Measurements from ENCODE around the gene KCTD20. TPM values are rescaled to one million over a fixed set of nuclear protein-coding genes. Genes with fewer than 3 reads are reported as not detected.
"Not testable (repeated sequence)": the region's sequence is repeated elsewhere in the genome, so short reads cannot be mapped to it uniquely, and the experiment has no call there.

Gene KCTD20
- polyA plus RNA-seq (2013, experiment 1 of 2): 22.3 TPM
- polyA plus RNA-seq (2013, experiment 2 of 2): 30.4 TPM

GRCh38 chr6:36442671-36443470 lies at the start of gene KCTD20, which contains the start of gene PXT1:
TSS of gene KCTD20 (plus strand) at chr6:36443000. CDS start at chr6:36470098, 27,098 bp downstream.
TSS of gene PXT1 (minus strand) at chr6:36442854. CDS start at chr6:36426082, 16,772 bp downstream.
- Histone ChIP-seq H3K9ac (ENCODE audit: low read depth, low read length) (peak within 1 kb of the TSS; percentile 88), H3K27me3 (ENCODE audit: insufficient read depth, low read length) (no peaks in the 10 kb centered on the region), H3K4me1 (ENCODE audit: insufficient read depth, low read length) (peaks cover 20% of the 10 kb centered on the region), H3K27ac (ENCODE audit: low read depth, low read length) (peak within 1 kb of the TSS; percentile 67), H3K36me3 (ENCODE audit: insufficient read depth, low read length) (no peaks in the 10 kb centered on the region), H3K4me3 (ENCODE audit: low read length) (peak within 1 kb of the TSS; percentile 92), H3K9me3 (ENCODE audit: insufficient read depth, low read depth, low read length) (no peaks in the 10 kb centered on the region)
- 2% methylated on average over 91 of the region's 91 CpGs for WGBS

- WGBS: 80% methylated on average over 1 of the region's 1 CpG
- H3K4me3 ChIP-seq (ENCODE audit: low read length): no peak overlapping the region
Observed at GRCh38 chr6:36399970-36400369, 42.8 kb upstream of the KCTD20 start.

GRCh38 chr6:36402481-36402880 lies 40.3 kb upstream of the KCTD20 start:
- Histone ChIP-seq H3K9ac (ENCODE audit: low read depth, low read length) (no peak overlapping the region), H3K27me3 (ENCODE audit: insufficient read depth, low read length) (peaks cover 2% of the 10 kb centered on the region; the same call in 1 of the 2 replicates), H3K4me1 (ENCODE audit: insufficient read depth, low read length) (no peaks in the 10 kb centered on the region), H3K4me3 (ENCODE audit: low read length) (no peak overlapping the region), H3K36me3 (ENCODE audit: insufficient read depth, low read length) (no peaks in the 10 kb centered on the region), H3K27ac (ENCODE audit: low read depth, low read length) (no peak overlapping the region), H3K9me3 (ENCODE audit: insufficient read depth, low read depth, low read length) (no peaks in the 10 kb centered on the region)
- WGBS: 81% methylated on average over 3 of the region's 3 CpGs

More at GRCh38 chr6:36399970-36400369, 42.8 kb upstream of the KCTD20 start:
- Histone ChIP-seq H3K27me3 (ENCODE audit: insufficient read depth, low read length) (no peaks in the 10 kb centered on the region), H3K36me3 (ENCODE audit: insufficient read depth, low read length) (no peaks in the 10 kb centered on the region), H3K9me3 (ENCODE audit: insufficient read depth, low read depth, low read length) (no peaks in the 10 kb centered on the region), H3K9ac (ENCODE audit: low read depth, low read length) (no peak overlapping the region), H3K4me1 (ENCODE audit: insufficient read depth, low read length) (no peaks in the 10 kb centered on the region), H3K27ac (ENCODE audit: low read depth, low read length) (no peak overlapping the region)

GRCh38 chr6:36404164-36404563 lies 38.6 kb upstream of the KCTD20 start:
- no peak overlapping the region for H3K9ac ChIP-seq (ENCODE audit: low read depth, low read length)
- H3K4me3 ChIP-seq (ENCODE audit: low read length): no peak overlapping the region
- no peaks in the 10 kb centered on the region for H3K36me3 ChIP-seq (ENCODE audit: insufficient read depth, low read length)
- H3K4me1 ChIP-seq (ENCODE audit: insufficient read depth, low read length): no peaks in the 10 kb centered on the region
- H3K9me3 ChIP-seq (ENCODE audit: insufficient read depth, low read depth, low read length): no peaks in the 10 kb centered on the region
- no peak overlapping the region for H3K27ac ChIP-seq (ENCODE audit: low read depth, low read length)
- peaks cover 2% of the 10 kb centered on the region; the same call in 1 of the 2 replicates for H3K27me3 ChIP-seq (ENCODE audit: insufficient read depth, low read length)
- 98% methylated on average over 4 of the region's 4 CpGs for WGBS

- not testable (repeated sequence) for H3K36me3 ChIP-seq (ENCODE audit: insufficient read depth, low read length); H3K9me3 ChIP-seq (ENCODE audit: insufficient read depth, low read depth, low read length); H3K4me3 ChIP-seq (ENCODE audit: low read length); H3K4me1 ChIP-seq (ENCODE audit: insufficient read depth, low read length); H3K27me3 ChIP-seq (ENCODE audit: insufficient read depth, low read length); H3K9ac ChIP-seq (ENCODE audit: low read depth, low read length); H3K27ac ChIP-seq (ENCODE audit: low read depth, low read length)
- WGBS: 88% methylated on average over 5 of the region's 5 CpGs
Observed at GRCh38 chr6:36409718-36410117, 33.1 kb upstream of the KCTD20 start.

GRCh38 chr6:36413489-36414480 lies 29.0 kb upstream of the KCTD20 start:
- H3K27ac ChIP-seq (ENCODE audit: low read depth, low read length): no peak overlapping the region
- no peak overlapping the region for H3K9ac ChIP-seq (ENCODE audit: low read depth, low read length)
- no peaks in the 10 kb centered on the region for H3K4me1 ChIP-seq (ENCODE audit: insufficient read depth, low read length)
- H3K36me3 ChIP-seq (ENCODE audit: insufficient read depth, low read length): no peaks in the 10 kb centered on the region
- H3K9me3 ChIP-seq (ENCODE audit: insufficient read depth, low read depth, low read length): no peaks in the 10 kb centered on the region
- WGBS: 96% methylated on average over 3 of the region's 4 CpGs
- no peak overlapping the region for H3K4me3 ChIP-seq (ENCODE audit: low read length)
- H3K27me3 ChIP-seq (ENCODE audit: insufficient read depth, low read length): no peaks in the 10 kb centered on the region

- Histone ChIP-seq H3K9me3 (ENCODE audit: insufficient read depth, low read depth, low read length) (no peaks in the 10 kb centered on the region), H3K9ac (ENCODE audit: low read depth, low read length) (no peak overlapping the region), H3K36me3 (ENCODE audit: insufficient read depth, low read length) (no peaks in the 10 kb centered on the region), H3K4me1 (ENCODE audit: insufficient read depth, low read length) (no peaks in the 10 kb centered on the region), H3K4me3 (ENCODE audit: low read length) (no peak overlapping the region), H3K27ac (ENCODE audit: low read depth, low read length) (no peak overlapping the region), H3K27me3 (ENCODE audit: insufficient read depth, low read length) (no peaks in the 10 kb centered on the region)
- WGBS: 55% methylated on average over 1 of the region's 1 CpG
Observed at GRCh38 chr6:36414481-36414880, 28.3 kb upstream of the KCTD20 start.

- Histone ChIP-seq H3K9me3 (ENCODE audit: insufficient read depth, low read depth, low read length) (no peaks in the 10 kb centered on the region), H3K4me3 (ENCODE audit: low read length) (no peak overlapping the region), H3K27ac (ENCODE audit: low read depth, low read length) (no peak overlapping the region), H3K36me3 (ENCODE audit: insufficient read depth, low read length) (no peaks in the 10 kb centered on the region), H3K27me3 (ENCODE audit: insufficient read depth, low read length) (no peaks in the 10 kb centered on the region), H3K9ac (ENCODE audit: low read depth, low read length) (no peak overlapping the region), H3K4me1 (ENCODE audit: insufficient read depth, low read length) (peaks cover 5% of the 10 kb centered on the region; the same call in 1 of the 2 replicates)
- WGBS: 39% methylated on average over 3 of the region's 3 CpGs
Observed at GRCh38 chr6:36418558-36418957, 24.2 kb upstream of the KCTD20 start.

- no peak overlapping the region for H3K27ac ChIP-seq (ENCODE audit: low read depth, low read length)
- H3K36me3 ChIP-seq (ENCODE audit: insufficient read depth, low read length): no peaks in the 10 kb centered on the region
- peaks cover 5% of the 10 kb centered on the region; the same call in 1 of the 2 replicates for H3K4me1 ChIP-seq (ENCODE audit: insufficient read depth, low read length)
- no peak overlapping the region for H3K9ac ChIP-seq (ENCODE audit: low read depth, low read length)
- no peak overlapping the region for H3K4me3 ChIP-seq (ENCODE audit: low read length)
- WGBS: 100% methylated on average over 1 of the region's 1 CpG
- no peaks in the 10 kb centered on the region for H3K9me3 ChIP-seq (ENCODE audit: insufficient read depth, low read depth, low read length)
- no peaks in the 10 kb centered on the region for H3K27me3 ChIP-seq (ENCODE audit: insufficient read depth, low read length)
Observed at GRCh38 chr6:36419310-36419709, 23.5 kb upstream of the KCTD20 start.

- H3K27me3 ChIP-seq (ENCODE audit: insufficient read depth, low read length): no peaks in the 10 kb centered on the region
- peak overlapping the region; percentile 46 for H3K9ac ChIP-seq (ENCODE audit: low read depth, low read length)
- peak overlapping the region; percentile 39; the same call in 1 of the 2 replicates for H3K27ac ChIP-seq (ENCODE audit: low read depth, low read length)
- WGBS: 75% methylated on average over 3 of the region's 4 CpGs
- H3K4me3 ChIP-seq (ENCODE audit: low read length): peak overlapping the region; percentile 58
- H3K9me3 ChIP-seq (ENCODE audit: insufficient read depth, low read depth, low read length): no peaks in the 10 kb centered on the region
- H3K36me3 ChIP-seq (ENCODE audit: insufficient read depth, low read length): no peaks in the 10 kb centered on the region
- H3K4me1 ChIP-seq (ENCODE audit: insufficient read depth, low read length): peaks cover 5% of the 10 kb centered on the region; the same call in 1 of the 2 replicates
Observed at GRCh38 chr6:36422714-36423100, 20.1 kb upstream of the KCTD20 start.

Data from HUES64 (cell line).